ENCODE data around the gene PDILT. TPM values are rescaled to one million over a fixed set of nuclear protein-coding genes. Genes with fewer than 3 reads are reported as not detected.

PDILT gene
- total RNA-seq, 1 donor from 2014 or later, result not detected

GRCh38 chr16:20363191-20363590, 41.3 kb downstream of the PDILT start:
- no peak overlapping the region for H3K27ac Mint-ChIP-seq (ENCODE audit: unreplicated experiment)
- TF ChIP-seq CTCF (IDR thresholded peaks at IDR 0.05; ENCODE audit: partially characterized antibody, unreplicated experiment), result no peak
- H3K9me3 Mint-ChIP-seq (ENCODE audit: unreplicated experiment), result no peaks in the 10 kb centered on the region
- DNase-seq, result no peak
- H3K4me3 Mint-ChIP-seq (ENCODE audit: unreplicated experiment), result no peak overlapping the region
- H3K4me1 Mint-ChIP-seq (ENCODE audit: low read depth, unreplicated experiment), result no peaks in the 10 kb centered on the region
- H3K27me3 Mint-ChIP-seq (ENCODE audit: unreplicated experiment), result peaks cover 1% of the 10 kb centered on the region
- H3K36me3 Mint-ChIP-seq (ENCODE audit: unreplicated experiment), result no peaks in the 10 kb centered on the region

- H3K27me3 Mint-ChIP-seq (ENCODE audit: unreplicated experiment), result peaks cover 4% of the 10 kb centered on the region
- DNase-seq, result peak; percentile 44
These were observed 44.5 kb downstream of the PDILT start for GRCh38 chr16:20359997-20360396.

GRCh38 chr16:20355114-20355782, 49.3 kb downstream of the PDILT start:
- no peak for TF ChIP-seq CTCF (IDR thresholded peaks at IDR 0.05; ENCODE audit: partially characterized antibody, unreplicated experiment)
- DNase-seq, result no peak
- Mint-ChIP-seq H3K4me1 (ENCODE audit: low read depth, unreplicated experiment) (no peaks in the 10 kb centered on the region), H3K27me3 (ENCODE audit: unreplicated experiment) (peaks cover 9% of the 10 kb centered on the region), H3K36me3 (ENCODE audit: unreplicated experiment) (peaks cover 4% of the 10 kb centered on the region), H3K9me3 (ENCODE audit: unreplicated experiment) (no peaks in the 10 kb centered on the region), H3K4me3 (ENCODE audit: unreplicated experiment) (no peak overlapping the region), H3K27ac (ENCODE audit: unreplicated experiment) (no peak overlapping the region)

More at GRCh38 chr16:20359997-20360396, 44.5 kb downstream of the PDILT start:
- peaks cover 4% of the 10 kb centered on the region for H3K36me3 Mint-ChIP-seq (ENCODE audit: unreplicated experiment)
- H3K4me1 Mint-ChIP-seq (ENCODE audit: low read depth, unreplicated experiment), result no peaks in the 10 kb centered on the region
- H3K27ac Mint-ChIP-seq (ENCODE audit: unreplicated experiment), result no peak overlapping the region
- TF ChIP-seq CTCF (IDR thresholded peaks at IDR 0.05; ENCODE audit: partially characterized antibody, unreplicated experiment), result no peak
- no peak overlapping the region for H3K4me3 Mint-ChIP-seq (ENCODE audit: unreplicated experiment)
- H3K9me3 Mint-ChIP-seq (ENCODE audit: unreplicated experiment), result no peaks in the 10 kb centered on the region

- Mint-ChIP-seq H3K4me3 (ENCODE audit: unreplicated experiment) (no peak overlapping the region), H3K27ac (ENCODE audit: unreplicated experiment) (no peak overlapping the region), H3K36me3 (ENCODE audit: unreplicated experiment) (peaks cover 4% of the 10 kb centered on the region), H3K4me1 (ENCODE audit: low read depth, unreplicated experiment) (no peaks in the 10 kb centered on the region), H3K27me3 (ENCODE audit: unreplicated experiment) (peaks cover 7% of the 10 kb centered on the region), H3K9me3 (ENCODE audit: unreplicated experiment) (no peaks in the 10 kb centered on the region)
- DNase-seq, result no peak
- TF ChIP-seq CTCF (IDR thresholded peaks at IDR 0.05; ENCODE audit: partially characterized antibody, unreplicated experiment), result no peak
These were observed 51.2 kb downstream of the PDILT start for GRCh38 chr16:20353379-20353778.

GRCh38 chr16:20352615-20353014, 51.9 kb downstream of the PDILT start, which contains the start of gene UMOD:
TSS of gene UMOD (minus strand) at chr16:20352715. CDS start at chr16:20350737, 1,978 bp downstream.
- H3K9me3 Mint-ChIP-seq (ENCODE audit: unreplicated experiment), result peaks cover 2% of the 10 kb centered on the region
- no peaks in the 10 kb centered on the region for H3K4me1 Mint-ChIP-seq (ENCODE audit: low read depth, unreplicated experiment)
- TF ChIP-seq CTCF (IDR thresholded peaks at IDR 0.05; ENCODE audit: partially characterized antibody, unreplicated experiment), result no peak
- no peak within 1 kb of the TSS for H3K4me3 Mint-ChIP-seq (ENCODE audit: unreplicated experiment)
- H3K27me3 Mint-ChIP-seq (ENCODE audit: unreplicated experiment), result peaks cover 7% of the 10 kb centered on the region
- DNase-seq, result no peak
- H3K36me3 Mint-ChIP-seq (ENCODE audit: unreplicated experiment), result peaks cover 4% of the 10 kb centered on the region
- H3K27ac Mint-ChIP-seq (ENCODE audit: unreplicated experiment), result no peak within 1 kb of the TSS
